GM12874 (cell line): ENCODE results near the gene RHOT2.
A peak's percentile ranks its signal among the peaks of the same experiment; 100 is the strongest.

Source experiments
- TF ChIP-seq, protein P1 (sequence below): IDR thresholded peaks from 2 replicates; pipeline ENCODE4 v1.5.1; 2011; ENCODE audit warnings: low read depth, mild to moderate bottlenecking, control low read depth, low read length, moderate library complexity; ENCODE audit not compliant: insufficient read depth

The RHOT2 gene

DNA sequence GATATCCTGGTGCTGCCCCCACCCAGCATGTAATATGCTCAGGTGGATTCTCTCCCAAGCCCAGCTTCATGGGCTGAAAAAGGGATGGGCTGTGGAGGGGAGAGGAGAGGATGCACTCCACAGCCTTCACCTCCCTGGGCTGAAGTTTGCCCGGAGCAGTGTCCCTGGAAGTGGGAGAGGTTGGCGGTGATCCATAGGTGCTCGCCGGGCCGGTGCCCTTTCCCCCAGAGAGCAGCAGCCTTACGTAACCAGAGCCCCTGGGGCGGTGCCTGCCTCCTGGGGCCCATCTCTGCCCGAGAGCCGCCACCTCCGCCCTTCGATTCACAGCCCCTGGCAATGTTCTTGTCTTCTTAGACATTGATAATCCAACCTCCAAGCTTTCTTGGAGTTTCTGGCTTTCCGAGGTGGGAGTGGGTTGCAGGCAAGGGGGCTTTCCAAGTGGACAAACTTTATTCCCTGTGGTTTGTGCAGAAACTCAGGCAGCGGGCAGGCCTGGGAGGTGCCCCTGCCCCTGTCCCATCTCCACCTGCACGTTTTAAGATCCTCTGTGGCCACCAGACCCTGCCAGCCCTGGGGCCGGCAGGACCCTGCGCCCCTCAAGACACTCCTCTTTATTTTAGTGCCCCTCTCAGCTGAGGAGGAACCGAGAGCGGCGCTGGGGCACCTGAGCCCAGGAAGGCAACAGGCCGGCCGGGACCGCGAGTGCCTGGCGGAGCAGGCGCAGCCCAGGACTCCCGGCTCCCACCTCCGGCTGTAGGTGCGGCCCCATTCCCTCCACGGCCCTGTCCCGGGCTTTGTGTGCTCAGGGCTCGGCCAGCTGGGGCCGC, 21.9 kb upstream of the RHOT2 start:
- TF ChIP-seq, protein P1, sequence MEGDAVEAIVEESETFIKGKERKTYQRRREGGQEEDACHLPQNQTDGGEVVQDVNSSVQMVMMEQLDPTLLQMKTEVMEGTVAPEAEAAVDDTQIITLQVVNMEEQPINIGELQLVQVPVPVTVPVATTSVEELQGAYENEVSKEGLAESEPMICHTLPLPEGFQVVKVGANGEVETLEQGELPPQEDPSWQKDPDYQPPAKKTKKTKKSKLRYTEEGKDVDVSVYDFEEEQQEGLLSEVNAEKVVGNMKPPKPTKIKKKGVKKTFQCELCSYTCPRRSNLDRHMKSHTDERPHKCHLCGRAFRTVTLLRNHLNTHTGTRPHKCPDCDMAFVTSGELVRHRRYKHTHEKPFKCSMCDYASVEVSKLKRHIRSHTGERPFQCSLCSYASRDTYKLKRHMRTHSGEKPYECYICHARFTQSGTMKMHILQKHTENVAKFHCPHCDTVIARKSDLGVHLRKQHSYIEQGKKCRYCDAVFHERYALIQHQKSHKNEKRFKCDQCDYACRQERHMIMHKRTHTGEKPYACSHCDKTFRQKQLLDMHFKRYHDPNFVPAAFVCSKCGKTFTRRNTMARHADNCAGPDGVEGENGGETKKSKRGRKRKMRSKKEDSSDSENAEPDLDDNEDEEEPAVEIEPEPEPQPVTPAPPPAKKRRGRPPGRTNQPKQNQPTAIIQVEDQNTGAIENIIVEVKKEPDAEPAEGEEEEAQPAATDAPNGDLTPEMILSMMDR, result no peak

DNA sequence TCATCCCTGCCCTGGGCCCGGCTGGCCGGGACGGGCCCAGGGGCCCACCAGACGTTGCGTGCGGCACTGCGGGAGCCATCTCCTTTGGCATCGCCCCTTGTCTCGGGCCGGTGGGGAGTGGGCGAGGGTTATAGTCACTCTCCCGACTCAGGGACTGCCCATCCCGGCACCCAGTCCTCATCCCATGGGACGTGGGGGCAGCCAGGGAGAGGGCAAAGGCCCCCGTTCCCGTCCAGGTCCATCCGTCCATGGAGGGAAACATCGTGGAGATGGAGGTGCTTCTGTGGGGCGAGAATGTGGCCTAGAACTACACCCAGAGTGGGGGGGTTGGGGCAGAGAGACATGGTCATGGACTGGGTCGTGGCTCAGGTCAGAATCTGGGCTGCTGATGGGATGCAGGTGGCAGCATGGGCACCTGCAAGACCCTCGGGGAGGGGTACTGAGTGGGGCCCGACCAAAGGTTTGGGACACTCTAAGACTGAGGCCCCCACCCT, 21.2 kb upstream of the RHOT2 start:
- TF ChIP-seq, protein P1, result no peak

DNA sequence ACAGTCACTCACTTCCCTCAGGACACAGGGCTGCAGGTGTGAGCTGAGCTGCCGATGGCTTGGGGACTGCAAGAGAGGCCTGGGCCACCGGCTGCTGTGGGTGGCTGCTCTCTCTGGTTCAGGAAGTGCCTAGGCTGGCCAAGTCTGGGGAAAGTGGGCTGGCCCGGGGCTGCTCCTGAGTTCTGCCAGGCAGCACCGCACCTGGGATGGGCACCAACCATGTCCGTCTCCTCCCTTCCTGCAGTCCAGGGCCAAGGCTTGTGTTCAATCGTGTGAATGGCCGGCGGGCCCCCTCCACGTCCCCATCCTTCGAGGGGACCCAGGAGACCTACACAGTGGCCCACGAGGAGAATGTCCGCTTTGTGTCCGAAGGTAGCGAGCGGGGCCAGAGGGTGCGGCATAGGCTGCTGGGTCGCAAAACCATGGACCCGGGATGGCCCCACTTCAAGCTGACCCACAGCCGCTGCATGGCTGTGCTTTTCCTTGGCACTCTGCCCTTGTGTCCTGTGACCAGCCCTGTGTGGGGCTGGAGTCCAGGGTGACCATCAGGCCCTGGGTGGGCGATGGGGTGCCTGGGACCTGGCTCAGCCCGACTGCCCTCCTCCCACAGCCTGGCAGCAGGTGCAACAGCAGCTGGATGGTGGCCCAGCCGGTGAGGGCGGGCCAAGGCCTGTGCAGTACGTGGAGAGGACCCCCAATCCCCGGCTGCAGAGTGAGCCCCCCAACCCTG, 20.6 kb upstream of the RHOT2 start:
- TF ChIP-seq, protein P1, result no peak

DNA sequence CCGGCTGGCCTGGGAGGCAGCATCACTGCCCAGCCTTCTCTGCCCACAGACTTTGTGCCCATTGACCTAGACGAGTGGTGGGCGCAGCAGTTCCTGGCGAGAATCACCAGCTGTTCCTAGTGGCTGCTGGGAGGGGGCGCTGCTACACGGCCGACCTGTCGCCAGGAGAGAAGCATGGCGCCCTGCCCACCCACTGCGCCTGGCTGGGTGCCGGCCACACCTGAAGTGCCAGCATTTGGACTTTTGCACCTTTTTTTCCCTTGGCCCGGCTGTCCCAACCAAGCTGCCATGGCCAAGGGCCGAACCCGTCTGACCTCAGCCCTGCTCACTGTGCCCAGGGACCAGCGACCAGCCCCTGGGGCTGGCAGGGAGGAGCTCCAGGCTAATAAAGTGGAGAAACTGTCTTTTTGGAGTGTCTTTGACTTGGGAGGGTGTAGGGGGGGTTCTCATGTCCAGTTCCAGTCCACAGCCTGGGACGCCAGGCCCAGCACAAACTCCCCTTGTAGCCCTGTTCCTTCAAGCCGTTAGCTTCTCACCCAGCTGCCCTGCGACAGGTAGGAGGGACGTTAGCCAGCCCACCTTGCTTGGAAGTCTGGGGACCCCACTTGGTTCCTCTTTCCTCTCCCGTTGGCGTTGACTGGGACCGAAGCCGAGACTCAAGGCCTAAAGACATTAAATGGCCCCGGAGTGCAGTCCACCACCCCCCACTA, 19.7 kb upstream of the RHOT2 start:
- TF ChIP-seq, protein P1, result peak; percentile 89

DNA sequence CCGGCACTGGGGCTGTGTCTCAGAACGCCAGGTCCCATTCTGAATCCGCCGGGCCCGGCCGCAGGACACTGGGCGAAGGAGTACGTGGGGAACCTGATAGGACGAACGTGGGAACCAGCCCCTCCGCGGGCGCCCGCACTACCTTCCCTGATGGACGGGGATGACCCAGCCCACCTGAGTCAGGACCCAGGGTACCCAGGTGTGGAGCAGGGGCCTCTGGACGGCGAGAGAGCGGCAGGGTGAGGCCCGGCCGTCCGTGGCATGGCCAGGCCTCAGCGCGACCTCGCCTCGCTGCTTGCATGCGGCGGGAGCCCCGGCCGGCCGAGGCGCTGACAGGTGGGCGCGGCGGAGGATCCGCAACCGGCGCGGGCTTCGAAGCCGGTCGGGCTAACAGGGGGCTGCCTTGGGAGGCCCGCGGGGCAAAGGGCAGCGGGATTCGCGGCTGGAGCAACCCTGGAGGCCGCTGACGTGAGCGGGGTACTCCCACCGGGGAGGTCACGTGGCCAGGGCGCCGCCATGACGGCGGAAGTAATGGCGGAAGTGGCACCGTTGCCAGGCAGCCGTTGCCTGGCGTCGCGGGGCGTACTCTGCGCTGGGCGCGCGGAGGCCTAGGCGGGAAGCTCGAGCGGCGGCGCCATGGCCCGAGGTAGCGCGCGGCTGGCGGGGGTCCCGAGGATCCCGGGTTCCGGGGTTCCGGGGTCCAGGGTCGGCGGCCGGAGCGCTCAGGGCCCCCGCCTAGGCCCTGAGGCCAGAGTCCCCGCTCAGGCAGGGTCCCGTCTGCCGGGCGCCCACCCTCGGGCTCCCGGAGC, 18.9 kb upstream of the RHOT2 start, which contains the start of gene WDR90:
WDR90 (plus strand) TSS at position 585 of the 809 bp plus-strand sequence; CDS start at position 637, 52 bp downstream.
- TF ChIP-seq, protein P1, result no peak

DNA sequence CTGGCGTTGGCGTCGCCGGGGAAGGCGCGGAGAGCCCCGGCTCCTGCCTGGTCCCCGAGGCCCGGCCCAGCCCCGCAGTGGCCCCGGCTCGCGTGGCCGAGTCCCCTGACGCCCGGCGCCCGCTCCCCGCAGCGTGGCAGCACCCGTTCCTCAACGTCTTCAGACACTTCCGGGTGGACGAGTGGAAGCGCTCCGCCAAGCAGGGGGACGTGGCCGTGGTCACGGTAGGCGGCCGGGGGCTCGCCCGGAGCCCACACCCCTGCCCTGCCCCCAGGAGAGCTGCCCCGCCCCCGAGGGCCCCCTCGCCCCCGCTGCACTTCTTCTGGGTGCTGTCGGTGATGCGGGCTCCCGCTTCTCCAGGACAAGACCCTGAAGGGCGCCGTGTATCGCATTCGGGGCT, 18.3 kb upstream of the RHOT2 start:
- TF ChIP-seq, protein P1, result no peak
